GM06990 (cell line): ENCODE measurements around the gene MEGF11.

Experiments
- DNase-seq: peaks from one replicate; pipeline ENCODE4 v3.0.0-alpha.2; 2011; ENCODE audit not compliant: insufficient read length; ENCODE audit errors: extremely low read depth
- H3K27me3 ChIP-seq: replicated peaks from 2 replicates; pipeline ENCODE4 v1.6.0; 2011; ENCODE audit warnings: low read length; ENCODE audit not compliant: control insufficient read depth, insufficient read depth
- H3K36me3 ChIP-seq: 2 replicates; pipeline ENCODE4 v1.5.1; 2011; ENCODE audit warnings: low read length; ENCODE audit not compliant: control insufficient read depth, insufficient read depth
- H3K4me3 ChIP-seq: replicated peaks from 2 replicates; pipeline ENCODE4 v1.5.1; 2011; ENCODE audit warnings: low read depth, mild to moderate bottlenecking, control low read depth, low read length
- TF ChIP-seq, protein P1 (sequence below): IDR thresholded peaks from 2 replicates; pipeline ENCODE4 v1.5.1; 2011; ENCODE audit warnings: low read length, control low read depth, mild to moderate bottlenecking, inconsistent platforms; ENCODE audit not compliant: insufficient read depth, poor library complexity, severe bottlenecking

Gene MEGF11

DNA sequence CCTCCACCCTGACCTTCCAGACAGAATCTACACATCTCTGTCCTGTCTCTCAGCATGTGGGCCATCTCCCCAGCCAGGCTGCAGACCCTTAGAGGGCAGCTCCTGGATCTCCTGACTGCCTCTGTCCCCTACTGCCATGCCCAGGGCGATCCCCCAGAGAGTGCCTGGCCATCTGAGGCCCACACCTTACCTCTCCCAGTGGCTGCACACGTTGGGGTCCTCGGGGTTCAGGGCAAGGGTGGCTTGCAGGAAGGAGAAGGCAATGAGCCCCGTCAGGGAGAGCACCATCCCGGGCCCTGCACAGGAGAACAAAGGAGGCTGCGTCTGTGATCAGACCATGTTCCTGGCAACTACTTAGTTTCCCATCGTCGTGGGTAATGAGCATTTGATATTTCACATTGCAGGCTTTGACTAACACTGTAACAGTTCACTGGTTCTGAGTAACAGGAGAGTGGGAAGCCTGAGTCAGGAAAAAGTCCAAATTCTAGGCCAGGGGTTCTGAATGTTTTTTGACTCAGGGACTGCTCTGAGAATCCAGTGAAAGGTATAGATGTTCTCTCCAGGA lies 125.4 kb downstream of the MEGF11 start:
- DNase-seq: no peak
- Histone ChIP-seq H3K36me3 (no peaks in the 10 kb centered on the region), H3K4me3 (no peak overlapping the region), H3K27me3 (no peaks in the 10 kb centered on the region; the same call in none of the 2 replicates)
- TF ChIP-seq, protein P1, sequence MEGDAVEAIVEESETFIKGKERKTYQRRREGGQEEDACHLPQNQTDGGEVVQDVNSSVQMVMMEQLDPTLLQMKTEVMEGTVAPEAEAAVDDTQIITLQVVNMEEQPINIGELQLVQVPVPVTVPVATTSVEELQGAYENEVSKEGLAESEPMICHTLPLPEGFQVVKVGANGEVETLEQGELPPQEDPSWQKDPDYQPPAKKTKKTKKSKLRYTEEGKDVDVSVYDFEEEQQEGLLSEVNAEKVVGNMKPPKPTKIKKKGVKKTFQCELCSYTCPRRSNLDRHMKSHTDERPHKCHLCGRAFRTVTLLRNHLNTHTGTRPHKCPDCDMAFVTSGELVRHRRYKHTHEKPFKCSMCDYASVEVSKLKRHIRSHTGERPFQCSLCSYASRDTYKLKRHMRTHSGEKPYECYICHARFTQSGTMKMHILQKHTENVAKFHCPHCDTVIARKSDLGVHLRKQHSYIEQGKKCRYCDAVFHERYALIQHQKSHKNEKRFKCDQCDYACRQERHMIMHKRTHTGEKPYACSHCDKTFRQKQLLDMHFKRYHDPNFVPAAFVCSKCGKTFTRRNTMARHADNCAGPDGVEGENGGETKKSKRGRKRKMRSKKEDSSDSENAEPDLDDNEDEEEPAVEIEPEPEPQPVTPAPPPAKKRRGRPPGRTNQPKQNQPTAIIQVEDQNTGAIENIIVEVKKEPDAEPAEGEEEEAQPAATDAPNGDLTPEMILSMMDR: no peak

DNA sequence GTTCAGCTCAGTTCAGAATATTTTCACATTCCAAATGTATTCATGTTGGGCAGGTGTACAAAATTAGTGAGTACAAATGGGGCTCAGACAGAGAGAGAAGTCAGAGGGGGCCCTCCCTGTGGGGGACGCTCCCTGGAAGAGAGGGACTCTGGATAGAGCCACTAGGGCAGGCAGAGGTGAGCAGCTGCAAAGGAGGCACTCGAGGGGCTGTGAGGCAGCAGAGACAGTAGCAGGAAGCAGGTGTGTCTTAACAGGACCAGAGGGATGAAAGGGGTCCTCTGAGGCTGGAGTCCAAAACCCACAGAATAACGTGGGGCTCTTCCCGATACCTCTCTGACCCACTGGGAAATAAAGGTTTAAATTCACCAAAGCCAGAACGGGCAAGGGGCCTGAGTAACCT lies 127.1 kb downstream of the MEGF11 start:
- Histone ChIP-seq H3K4me3 (no peak overlapping the region), H3K36me3 (no peaks in the 10 kb centered on the region), H3K27me3 (no peaks in the 10 kb centered on the region; the same call in none of the 2 replicates)
- DNase-seq: no peak
- TF ChIP-seq, protein P1: no peak

DNA sequence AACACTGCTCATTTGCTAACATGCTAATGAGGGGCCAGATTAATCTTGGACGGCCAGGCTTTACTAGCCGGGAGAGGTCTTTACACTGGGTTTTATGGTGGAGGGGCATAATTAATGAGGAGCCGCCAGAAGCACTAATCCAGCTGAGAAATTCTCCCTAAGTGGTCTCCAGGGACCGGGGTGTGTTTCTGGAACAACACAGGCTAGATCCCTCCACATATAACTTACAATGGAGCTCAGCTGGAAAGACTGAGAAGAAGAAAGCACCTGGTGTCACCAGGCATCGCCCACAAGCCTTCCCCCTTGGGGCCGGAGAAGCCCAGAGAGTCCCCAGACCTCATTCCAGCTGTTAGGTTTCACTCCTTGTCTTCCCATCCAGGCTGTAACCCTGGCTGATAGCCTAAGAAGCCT lies 127.5 kb downstream of the MEGF11 start:
- TF ChIP-seq, protein P1: no peak
- no peaks in the 10 kb centered on the region; the same call in none of the 2 replicates for H3K27me3 ChIP-seq
- H3K4me3 ChIP-seq: no peak overlapping the region
- H3K36me3 ChIP-seq: no peaks in the 10 kb centered on the region
- no peak for DNase-seq

DNA sequence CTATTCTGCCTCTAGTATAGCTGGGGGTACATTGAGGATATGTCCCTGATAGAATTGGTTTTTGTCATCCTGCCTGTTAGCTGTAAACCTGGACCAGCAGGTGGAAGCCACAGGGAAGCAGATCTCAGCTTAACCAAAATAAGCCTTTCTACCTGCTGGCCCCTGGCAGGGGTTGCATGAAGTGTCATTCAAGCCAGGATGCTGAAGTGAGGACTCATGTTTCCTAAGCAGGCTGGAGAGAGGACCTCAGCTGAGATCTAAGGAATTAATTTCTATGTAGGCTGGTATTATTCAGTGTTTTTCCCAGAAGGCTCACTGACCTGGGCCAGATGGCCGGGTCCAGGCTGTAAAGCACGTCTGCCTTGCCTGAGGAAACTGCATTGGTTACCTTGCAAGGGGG lies 128.9 kb downstream of the MEGF11 start:
- no peak for DNase-seq
- H3K4me3 ChIP-seq: no peak overlapping the region
- H3K27me3 ChIP-seq: no peaks in the 10 kb centered on the region; the same call in none of the 2 replicates
- no peaks in the 10 kb centered on the region for H3K36me3 ChIP-seq
- TF ChIP-seq, protein P1: no peak

DNA sequence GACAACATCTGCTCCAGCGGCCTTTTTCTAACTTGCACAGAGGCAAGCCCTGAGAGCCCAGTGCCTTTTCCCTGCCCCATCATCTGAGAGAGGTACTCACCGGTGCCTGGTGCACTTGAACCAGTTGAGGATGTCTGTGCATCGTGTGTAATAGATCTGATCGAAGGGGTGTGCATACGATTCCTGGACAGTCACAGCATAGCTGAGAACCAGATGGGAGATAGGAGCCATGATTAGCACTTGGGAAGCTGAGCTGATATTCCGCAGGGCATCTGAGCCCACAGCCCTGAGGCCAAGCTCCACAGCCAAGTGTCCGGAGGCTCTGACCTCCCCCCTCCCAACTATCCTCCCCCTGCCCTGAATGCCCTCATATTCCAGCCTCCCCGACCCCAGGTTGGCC lies 129.8 kb downstream of the MEGF11 start:
- Histone ChIP-seq H3K4me3 (no peak overlapping the region), H3K27me3 (no peaks in the 10 kb centered on the region; the same call in none of the 2 replicates), H3K36me3 (no peaks in the 10 kb centered on the region)
- TF ChIP-seq, protein P1: no peak
- no peak for DNase-seq

DNA sequence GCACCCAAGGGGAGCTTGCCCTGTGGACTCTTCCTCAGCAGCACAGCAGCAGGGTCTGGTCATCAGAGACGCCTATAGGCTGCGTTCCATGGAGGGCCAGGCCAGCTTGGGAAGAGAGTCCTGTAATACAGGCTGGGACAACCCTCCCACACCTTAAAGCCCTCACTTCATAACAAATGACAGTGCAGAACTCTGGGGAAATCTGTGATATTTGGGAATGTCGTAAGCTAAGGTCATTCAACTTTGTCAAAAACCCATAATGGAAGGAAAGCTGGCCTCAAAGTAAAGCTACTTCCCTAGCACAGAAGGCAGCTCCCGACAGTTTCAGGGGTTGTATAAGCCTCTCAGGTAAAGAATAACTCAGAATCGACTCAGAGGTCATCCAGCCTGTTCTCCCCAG lies 133.1 kb downstream of the MEGF11 start:
- TF ChIP-seq, protein P1: no peak

More for the DNA sequence above, 133.1 kb downstream of the MEGF11 start:
- Histone ChIP-seq H3K36me3 (no peaks in the 10 kb centered on the region), H3K4me3 (no peak overlapping the region), H3K27me3 (no peaks in the 10 kb centered on the region; the same call in none of the 2 replicates)
- DNase-seq: no peak
